Umbilical cord (tissue), 2 donors: Measurements from ENCODE around the gene DDR2. TPM values are rescaled to one million over a fixed set of nuclear protein-coding genes. Genes with fewer than 3 reads are reported as not detected.

Experiments used
- DNase-seq: peaks from one replicate; pipeline ENCODE4 v3.0.0-alpha.2; 2015; ENCODE audit warnings: low spot score
- total RNA-seq: library from RNA; depleted of rRNA; stranded (reverse); fragments of >200 nt; gene quantifications from one replicate; pipeline ENCODE4 v1.2.3, GENCODE V29; 2014; ENCODE audit warnings: low replicate concordance; ENCODE audit not compliant: insufficient read depth

Gene DDR2
- total RNA-seq, 1 donor from 2014 or later, result 69.6 TPM

DNA sequence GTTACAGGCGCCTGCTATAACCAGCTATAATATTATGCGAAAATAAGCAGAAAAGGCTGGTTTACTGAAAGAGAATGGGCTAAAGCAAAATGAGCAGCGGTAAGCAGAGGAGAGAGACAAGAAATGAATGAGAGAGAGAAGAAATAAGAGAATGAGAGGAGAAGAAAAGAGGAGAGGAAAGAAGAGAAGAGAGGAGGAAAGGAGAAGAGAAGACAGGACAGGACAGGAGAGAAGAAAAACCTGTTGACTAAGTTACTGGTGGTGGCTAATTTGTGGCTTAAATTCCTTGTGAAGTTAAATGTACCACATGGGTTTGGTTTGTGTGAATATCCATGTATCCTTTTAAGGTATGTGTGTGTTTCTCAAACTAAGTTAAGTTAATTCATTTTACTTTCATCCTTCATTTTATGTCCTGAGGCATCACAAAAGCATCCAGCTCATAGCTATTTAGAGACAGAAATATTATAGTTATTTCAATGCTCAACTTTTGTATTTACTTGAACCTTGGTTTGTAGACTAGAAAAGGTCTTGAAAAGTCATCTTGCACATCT lies 3.1 kb upstream of the DDR2 start:
- DNase-seq, result no peak

DNA sequence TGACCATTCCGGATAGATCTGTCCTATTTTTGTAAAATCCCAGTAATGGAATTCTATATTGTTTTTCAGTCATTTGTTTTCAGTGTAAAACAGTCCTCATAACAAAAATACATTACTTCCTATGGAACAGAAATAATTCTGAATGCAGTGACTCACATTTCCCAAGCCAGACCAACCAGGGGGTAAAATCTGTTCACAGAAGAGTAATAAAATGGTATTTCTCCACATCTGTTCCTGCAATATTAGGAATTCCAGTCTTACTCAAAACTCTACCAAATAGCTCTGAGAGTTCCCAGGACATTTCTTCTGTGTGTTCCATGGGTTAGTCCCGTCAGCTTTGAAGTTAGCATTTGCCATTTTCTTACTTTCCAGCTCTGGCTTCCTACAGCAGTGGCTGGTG lies 2.6 kb upstream of the DDR2 start:
- peak; percentile 75 for DNase-seq

DNA sequence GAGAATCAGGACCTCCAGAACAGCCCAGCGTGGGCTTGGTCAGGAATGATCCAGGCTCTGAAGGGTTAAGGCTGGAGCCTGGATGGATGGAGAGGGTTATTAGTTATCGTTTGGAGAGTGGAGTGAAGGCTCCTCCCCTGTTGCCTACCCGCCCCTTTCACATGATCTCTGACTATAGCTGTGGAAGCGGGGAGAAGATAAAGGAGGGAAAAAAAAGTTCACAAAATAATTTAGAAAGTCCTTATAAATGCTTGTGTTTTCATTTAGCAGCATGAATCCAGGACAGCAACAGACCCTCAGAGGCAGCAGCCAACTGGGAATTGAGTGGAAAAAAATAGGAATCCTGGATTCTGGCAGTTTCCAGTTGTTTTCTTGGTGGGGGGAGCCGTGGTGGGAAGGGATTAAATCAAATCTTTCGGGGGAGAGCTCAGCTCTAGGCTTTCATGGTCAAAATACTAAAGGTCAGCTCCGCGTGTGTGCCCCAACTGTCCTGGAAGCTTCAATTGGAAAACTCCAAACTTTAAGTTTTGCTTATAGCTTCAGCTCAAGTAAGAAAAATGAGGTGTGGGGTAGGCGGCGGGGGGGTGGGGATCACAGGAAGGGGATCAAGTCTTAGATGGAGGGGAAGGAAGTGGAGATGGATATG lies 595 bp upstream of the DDR2 start:
- DNase-seq, result peak; percentile 88

DNA sequence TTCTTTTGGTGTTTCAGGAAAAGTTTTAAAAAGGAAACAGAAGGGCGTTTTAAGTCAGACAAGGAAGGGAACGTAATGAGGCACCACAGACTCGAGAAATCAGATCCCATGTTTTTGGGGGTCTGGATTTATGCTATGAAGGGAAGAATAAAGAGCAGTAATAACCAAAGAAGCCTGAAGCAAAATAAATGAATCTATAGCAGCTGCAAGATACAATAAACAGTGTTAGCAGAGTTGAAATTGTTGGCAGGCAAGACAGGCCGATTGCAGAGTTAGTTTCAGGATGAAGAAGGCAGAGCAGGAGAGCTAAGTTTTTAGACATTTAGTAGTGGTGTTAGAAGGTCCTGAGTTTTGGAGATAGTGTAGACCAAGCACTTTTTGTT lies 425 bp downstream of the DDR2 start:
- peak; percentile 66 for DNase-seq

DNA sequence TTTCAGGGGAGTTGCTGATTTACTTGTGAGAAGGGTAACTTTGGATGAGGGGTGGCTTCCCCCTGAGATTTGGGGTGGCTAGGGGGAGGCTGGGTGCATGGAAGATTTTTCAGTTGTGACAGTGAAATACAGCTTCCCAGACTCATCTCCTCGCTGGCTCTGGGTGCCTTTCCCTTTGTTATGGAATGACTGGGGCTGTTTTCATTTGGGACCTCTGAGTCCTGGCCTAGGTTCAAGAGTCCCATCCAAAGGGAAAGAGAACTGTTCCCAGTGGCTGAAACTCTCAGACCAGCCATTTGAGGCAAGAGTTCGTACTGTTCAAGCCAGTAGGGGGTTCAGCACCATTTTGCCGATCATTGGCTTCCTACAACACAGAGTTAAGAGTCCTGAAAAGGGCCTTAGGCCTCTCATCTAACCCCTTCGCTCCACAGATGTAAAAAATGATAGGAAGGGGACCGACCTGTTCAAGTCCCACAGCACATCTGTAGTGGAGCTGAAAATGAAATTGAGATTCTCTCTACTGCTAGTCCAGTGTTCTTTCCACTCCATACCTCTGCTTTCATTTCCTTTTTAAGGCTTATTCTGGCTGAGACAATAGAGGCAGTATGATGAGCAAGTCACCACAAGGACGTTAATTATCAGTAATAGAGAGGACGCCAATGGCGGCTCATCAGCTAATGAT lies 958 bp downstream of the DDR2 start:
- peak; percentile 48 for DNase-seq

DNA sequence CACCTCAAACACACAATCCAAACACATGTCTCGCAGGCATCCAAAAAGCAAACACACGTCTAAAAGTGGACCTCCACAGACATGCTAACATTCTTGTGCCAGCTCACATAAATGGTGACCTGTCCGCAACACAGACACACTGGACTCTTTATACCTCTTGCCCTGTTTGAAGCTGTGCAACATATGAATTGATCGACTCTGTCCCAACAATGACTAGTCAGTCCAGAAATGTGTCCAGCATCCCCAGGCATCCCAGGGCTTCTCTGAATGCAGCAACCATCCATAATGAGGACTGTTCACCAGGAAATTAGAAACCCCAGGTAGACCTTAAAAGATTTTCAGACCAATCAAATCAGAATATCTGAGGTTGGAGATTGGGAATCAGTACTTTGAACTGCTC lies 3.2 kb downstream of the DDR2 start:
- no peak for DNase-seq

DNA sequence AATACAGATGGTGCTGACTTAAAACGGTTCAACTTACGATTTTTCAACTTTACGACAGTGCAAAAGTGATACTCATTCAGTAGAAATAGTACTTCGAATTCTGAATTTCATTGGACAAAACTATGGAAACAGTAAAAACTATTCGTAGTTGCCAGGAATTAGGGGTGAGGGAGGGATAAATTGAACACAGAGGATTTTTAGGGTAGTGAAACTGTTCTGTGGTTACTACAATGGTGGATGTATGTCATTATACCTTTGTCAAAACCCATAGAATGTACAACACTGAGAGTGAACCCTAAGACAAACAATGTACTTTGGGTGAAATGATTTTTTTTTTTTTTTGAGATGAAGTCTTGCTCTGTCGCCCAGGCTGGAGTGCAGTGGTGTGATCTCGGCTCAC lies 7.5 kb downstream of the DDR2 start:
- no peak for DNase-seq

DNA sequence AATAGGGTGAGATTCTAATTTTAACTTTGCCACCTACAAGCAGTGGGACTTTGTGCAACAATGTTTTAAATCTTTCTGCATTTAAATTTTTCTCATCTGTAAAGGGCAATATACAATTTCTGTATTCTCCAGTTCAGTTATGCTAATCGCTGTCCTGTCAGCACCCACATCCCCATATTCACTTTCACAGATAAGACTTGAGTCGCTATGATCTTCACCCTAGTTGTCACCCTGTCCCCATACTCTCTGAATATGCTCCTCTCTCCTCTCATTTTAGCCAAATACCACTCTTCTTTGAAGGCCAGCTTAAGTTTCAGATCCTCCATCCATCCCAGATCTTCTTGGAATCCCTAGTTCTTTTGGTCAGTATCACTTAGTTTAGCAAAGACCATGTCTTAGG lies 8.8 kb downstream of the DDR2 start:
- DNase-seq, result no peak

DNA sequence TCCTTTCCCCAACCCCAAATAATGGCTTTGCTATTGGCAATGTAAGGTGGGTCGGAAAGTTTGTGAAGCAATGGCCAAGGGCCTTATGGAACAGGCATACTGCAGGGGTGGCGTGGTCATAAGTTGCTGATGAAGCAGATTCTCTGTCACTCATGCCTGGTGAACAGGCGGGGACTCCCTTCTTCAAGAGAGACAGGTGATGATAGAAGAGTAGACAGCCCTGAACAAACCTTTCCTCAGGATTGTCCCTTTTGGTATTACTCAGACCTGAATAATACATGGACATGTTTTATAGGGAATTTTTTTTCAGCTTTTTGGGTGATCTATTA lies 12.7 kb downstream of the DDR2 start:
- DNase-seq, result no peak

DNA sequence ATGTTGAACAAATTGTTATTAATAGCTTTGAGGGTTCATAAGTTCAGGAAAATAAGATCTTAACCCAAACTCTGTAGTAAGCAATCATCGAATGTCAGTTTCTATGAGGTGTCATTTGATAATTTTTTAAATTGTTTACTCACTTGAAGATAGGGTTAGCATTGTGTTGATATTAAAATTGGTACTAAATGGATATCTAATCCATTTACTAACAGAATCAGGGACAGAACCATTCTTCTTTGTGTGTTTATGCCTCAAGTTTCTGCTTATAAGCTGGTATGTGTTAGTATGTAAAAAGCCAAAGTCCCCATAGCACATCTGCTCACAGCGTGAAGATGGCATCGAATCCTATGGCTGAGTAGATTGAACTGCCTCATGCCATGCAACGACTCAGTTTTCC lies 13.4 kb downstream of the DDR2 start:
- DNase-seq, result no peak

DNA sequence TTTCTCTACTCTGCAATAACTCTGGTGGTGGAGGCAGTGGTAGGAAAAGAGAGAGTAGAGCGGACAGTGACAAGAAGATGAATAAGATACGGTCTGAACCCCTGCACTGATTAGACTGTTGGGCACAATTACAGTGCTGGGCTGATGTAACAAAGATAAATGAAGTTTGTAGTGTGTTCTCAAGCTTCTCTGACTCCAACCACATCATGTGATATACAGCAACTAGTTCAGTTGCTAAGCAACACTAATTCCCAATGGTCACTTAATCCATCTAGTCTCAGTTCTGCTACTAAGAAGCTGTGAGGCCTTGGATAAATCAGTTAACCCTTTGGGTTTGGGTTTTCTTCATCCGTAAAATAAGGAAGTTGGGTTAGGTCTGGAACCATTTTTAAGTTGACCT lies 17.3 kb downstream of the DDR2 start:
- peak; percentile 48 for DNase-seq

DNA sequence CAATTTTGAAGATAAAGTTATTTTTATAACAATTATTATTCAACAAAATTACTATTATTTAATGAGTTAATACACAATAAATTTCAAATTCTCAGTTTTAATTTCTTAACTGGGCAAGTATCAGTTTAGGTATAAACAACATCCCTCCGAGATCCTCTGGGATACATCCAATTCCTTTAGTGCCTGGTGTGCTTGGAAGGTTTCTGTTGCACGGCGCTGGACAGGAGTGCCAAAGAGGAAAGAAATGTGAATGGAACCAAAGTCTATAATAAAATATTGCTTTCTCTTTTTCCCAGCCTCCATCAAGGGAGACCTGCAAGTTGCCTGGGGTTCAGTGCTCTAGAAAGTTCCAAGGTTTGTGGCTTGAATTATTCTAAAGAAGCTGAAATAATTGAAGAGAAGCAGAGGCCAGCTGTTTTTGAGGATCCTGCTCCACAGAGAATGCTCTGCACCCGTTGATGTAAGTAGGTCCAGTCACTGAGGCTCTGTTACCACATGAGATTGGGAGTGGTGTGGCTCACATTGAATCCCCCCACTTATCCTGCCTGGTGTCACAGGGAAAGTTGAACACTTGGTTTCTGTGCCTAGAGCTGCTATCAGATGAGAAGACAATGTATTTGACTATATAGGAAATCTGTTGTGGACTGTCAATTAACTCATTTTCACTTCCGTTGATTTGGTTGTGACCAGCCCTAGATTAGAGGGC lies 22.8 kb downstream of the DDR2 start:
- peak; percentile 49 for DNase-seq

DNA sequence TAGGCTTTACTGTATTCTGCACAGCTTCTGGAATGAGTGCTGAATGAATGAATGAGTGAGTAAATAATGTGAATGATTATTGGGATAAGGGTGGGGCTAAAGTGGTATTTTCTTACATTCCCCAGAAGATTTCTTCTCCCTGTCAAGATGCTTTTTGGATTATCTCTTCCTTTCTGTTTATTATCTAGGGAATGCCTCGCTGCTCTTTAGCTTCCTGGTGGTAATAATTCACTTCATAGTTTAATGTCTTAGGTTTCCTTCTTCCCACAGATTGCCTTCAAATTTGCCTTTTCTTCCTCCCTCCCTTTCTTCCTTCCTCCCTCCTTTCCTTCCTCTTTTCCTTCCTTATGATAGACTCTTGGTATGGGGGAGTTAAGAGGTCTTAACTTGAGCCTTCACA lies 24.0 kb downstream of the DDR2 start:
- no peak for DNase-seq

DNA sequence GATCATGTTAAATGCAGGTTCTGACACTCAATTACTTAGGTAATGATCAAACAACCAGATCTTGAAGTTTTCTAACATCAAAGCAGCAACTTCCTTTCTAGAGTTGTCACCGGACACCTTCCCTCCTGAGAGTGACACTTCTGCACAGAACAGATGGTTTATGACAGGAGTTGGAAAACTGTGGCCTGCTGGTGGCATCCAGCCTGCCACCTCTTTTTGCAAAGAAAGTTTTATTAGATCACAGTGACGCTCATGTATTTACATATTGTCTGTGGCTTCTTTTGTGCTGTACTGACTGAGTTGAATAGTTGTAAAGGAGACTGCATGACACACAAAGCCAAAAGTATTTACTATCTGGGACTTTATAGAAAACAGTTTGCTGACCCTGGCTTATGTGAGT lies 28.3 kb downstream of the DDR2 start:
- no peak for DNase-seq

DNA sequence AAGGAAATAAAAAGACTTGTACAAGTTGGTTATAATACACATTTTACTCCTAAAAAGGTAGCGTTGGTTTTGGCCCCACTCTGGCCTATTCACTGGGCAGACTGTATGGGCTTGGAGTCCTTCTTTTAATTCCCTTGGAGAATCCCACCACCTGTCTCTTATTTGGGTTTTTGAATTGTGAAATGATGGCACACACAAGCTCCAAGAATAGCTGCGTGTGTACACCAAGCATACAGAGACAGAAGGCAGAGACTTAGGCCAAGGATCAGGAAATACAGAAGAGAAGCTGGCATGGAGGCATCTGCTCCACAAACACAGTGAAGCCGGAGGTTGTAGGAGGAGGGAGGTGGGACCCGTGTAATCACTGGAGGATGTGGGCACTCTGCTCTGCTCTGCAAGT lies 29.1 kb downstream of the DDR2 start:
- no peak for DNase-seq

DNA sequence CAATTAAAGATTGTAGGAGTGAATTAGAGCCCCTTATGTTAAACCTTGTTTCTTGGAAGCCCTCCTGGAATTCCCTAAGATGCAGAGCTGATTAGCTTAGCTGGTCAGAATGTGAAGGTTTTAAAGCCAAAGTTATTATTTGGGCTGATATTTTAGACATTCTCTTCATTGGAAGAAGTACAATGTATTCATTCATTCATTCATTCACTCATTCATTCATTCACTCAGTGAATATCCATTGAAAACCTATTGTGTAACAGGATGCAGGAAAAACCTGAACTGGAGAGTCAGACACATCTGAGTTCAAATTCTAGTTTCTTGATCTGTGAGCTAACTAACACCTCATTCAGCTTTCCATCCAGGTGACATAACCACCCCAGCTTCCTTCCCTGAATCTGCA lies 29.7 kb downstream of the DDR2 start:
- DNase-seq, result no peak

DNA sequence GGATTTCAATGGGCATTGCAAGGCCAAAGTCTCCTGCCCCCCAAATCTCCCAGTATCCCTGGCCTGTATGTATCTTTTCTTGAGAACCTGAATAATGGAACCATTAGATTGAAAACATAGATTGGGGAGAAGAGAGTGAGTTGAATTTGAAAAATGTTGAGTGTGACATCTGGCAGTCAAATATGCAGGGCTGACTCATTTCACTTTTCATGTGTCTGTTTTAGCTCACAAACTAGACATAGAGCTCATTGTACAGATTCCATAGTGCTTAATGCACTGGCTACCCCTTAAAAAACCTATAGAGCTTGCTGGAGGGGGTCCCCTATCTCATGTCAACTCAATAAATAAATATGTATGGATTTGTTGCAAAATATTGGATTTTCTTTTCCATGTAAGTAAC lies 30.8 kb downstream of the DDR2 start:
- DNase-seq, result no peak

DNA sequence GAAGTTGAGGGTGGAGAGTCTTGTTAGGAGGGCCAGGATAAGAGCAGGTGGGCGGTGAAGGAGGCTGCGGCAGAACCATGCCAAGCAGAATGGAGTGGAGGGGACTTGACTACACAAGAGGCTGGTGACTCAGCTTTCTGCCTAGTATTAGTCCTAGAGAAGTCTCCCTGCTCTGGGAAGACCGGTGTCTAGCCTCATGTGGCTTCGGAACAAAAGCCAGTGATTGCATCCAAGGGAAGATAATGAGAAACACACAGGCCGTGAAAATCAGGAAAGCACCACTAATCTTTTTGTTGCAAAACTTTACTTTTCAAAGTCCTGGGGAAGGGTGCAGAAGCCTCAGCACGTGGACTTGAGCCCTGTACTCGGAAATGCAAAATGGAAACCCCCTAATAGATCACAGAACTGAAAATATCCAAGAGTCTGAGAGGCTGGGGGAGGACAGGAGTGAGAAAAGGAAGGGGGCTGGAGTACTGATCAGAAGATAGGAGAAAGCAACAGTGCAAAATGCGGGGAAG lies 31.4 kb downstream of the DDR2 start:
- no peak for DNase-seq

DNA sequence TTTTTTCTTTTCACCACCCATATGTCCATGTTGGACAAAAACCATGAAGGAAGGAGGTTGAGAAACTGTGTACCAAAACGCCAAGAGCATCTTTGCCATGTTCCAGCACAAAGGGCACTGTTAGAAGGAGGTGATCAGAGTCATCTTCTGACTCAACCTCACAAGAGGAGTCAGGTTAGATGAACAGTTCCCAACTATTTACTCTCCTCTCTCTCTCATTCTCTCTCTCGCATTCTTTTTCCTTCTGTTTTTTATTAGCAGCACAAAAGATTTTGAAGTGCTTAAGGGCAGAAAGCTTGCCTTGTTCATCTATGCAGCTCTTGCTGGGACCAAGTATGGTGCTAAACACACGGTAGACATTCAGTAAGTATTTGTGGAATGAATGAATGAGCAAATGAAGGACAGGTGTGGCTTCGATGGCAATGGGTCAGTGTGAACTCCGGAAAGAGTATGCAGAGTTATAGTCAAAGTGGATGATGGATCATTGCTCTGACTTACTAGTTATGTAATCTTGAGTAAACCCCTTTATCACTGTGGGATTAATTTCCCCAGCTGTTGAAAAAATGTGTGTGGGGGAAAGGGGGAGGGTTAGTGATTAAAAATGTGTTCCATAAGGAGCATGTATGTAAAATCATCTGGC lies 33.9 kb downstream of the DDR2 start:
- DNase-seq, result no peak

DNA sequence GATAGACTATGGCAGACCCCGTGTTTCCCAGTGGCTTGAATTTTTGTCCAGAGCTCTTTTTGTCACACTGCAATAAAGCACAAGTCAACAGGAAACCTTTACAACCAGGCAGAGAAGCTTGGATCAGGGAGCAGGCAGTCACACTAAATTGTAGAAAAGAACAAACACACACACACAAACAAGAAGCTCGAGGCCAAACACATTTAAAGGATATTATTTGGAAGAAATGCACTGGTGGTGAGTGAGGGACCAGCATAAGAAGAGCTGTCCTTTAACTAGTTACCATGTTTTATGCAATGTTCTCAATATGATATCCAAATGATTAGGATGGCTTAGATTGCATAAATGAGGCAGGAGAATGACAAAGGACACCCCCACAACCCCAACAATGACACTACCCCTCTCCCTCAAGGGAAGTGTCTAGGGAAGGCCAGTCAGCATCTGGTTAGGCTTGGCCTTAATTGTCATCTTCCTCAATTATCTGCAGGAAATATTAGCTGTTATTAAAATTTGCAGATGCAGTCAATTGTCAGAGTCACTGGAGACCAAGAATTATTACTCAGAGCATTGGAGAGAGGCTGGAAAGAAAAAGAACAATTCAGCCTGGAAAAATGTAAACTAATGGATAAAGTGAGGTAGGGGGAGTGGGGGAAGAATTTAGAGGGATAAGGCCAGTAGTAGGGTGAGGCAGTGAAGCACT lies 35.3 kb downstream of the DDR2 start:
- no peak for DNase-seq

DNA sequence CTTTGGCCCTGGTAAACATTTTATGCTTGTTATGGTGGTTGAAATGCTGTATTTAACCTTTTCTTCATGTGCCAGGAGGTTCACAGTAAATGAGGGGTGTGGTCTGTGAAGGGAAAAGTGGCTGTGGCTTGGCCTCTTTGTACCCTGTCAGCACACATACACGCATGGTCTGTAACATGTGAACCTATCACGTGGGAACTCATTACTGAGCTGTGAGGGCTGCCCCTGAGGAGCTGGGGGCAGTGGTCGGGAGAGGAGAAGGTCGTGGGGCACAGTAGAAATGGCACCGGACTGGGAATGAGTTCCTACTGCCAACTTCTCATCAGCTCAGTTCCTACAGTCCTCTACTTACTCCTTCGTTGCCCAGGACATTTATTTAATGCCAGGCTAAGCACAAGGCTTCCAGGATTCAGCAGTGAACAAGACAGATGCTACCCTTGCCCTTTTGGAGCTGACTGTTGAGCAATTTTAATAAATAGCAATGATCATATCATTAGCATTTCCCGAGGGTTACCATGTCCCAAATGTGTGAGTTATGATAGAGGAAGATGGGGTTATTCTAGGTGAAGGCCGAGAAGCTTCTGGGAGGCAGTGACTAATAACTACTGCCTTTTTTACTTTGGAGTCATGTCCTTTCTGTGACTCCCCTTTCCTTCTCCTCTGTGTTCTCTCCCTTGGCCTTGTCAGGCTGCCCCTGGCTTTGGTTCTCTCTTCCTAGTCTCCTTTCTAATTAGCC lies 38.8 kb downstream of the DDR2 start:
- DNase-seq, result no peak
